Muscle layer of colon (tissue), 2 donors: ENCODE data around the gene OSBPL5.
A peak's percentile ranks its signal among the peaks of the same experiment; 100 is the strongest.

Experiments
- H3K27ac ChIP-seq: one replicate; pipeline ENCODE4 v1.7.0; 2013; ENCODE audit warnings: low read depth, mild to moderate bottlenecking, low read length, moderate library complexity
- H3K27me3 ChIP-seq, 2 donors: one replicate each; pipeline ENCODE4 v1.7.0; 2013; ENCODE audit warnings: low read length in 2 of 2, mild to moderate bottlenecking in 2 of 2; ENCODE audit not compliant: insufficient read depth in 2 of 2, control insufficient read depth in 1 of 2
- H3K36me3 ChIP-seq: one replicate; pipeline ENCODE4 v1.7.0; 2013; ENCODE audit warnings: mild to moderate bottlenecking, low read length; ENCODE audit not compliant: insufficient read depth
- H3K4me1 ChIP-seq: one replicate; pipeline ENCODE4 v1.7.0; 2013; ENCODE audit warnings: mild to moderate bottlenecking, low read length; ENCODE audit not compliant: insufficient read depth
- H3K4me3 ChIP-seq, 2 donors: one replicate each; pipeline ENCODE4 v1.7.0; 2013; ENCODE audit warnings: low read length in 2 of 2, low read depth in 1 of 2, mild to moderate bottlenecking in 1 of 2, moderate library complexity in 1 of 2
- H3K9ac ChIP-seq: one replicate; pipeline ENCODE4 v1.7.0; 2013; ENCODE audit warnings: low read length
- H3K9me3 ChIP-seq: one replicate; pipeline ENCODE4 v1.7.0; 2013; ENCODE audit warnings: mild to moderate bottlenecking, low read length
- donor health status: abdominal sarcoma.
- donor health status: Adenocarcinoma of cecum.

The OSBPL5 gene

GRCh38 chr11:3049430-3050243, 115.5 kb downstream of the OSBPL5 start:
- no peak overlapping the region for H3K4me3 ChIP-seq
- H3K27me3 ChIP-seq, result no peaks in the 10 kb centered on the region
- H3K36me3 ChIP-seq, result peaks cover 11% of the 10 kb centered on the region
- no peaks in the 10 kb centered on the region for H3K9me3 ChIP-seq
- peak overlapping the region; percentile 84 for H3K27ac ChIP-seq
- peaks cover 23% of the 10 kb centered on the region for H3K4me1 ChIP-seq
- H3K9ac ChIP-seq, result no peak overlapping the region

GRCh38 chr11:3047637-3048036, 117.5 kb downstream of the OSBPL5 start:
- Histone ChIP-seq H3K36me3 (peaks cover 11% of the 10 kb centered on the region), H3K4me1 (peaks cover 35% of the 10 kb centered on the region), H3K9ac (no peak overlapping the region), H3K27ac (no peak overlapping the region), H3K4me3 (no peak overlapping the region), H3K9me3 (no peaks in the 10 kb centered on the region), H3K27me3 (no peaks in the 10 kb centered on the region)

GRCh38 chr11:3046641-3047040, 118.5 kb downstream of the OSBPL5 start:
- Histone ChIP-seq H3K4me1 (peaks cover 41% of the 10 kb centered on the region), H3K9me3 (no peaks in the 10 kb centered on the region)

GRCh38 chr11:3046190-3046589, 118.9 kb downstream of the OSBPL5 start:
- H3K36me3 ChIP-seq, result peaks cover 11% of the 10 kb centered on the region
- H3K27me3 ChIP-seq, result no peaks in the 10 kb centered on the region
- no peak overlapping the region for H3K9ac ChIP-seq
- peaks cover 41% of the 10 kb centered on the region for H3K4me1 ChIP-seq
- no peak overlapping the region for H3K27ac ChIP-seq
- no peaks in the 10 kb centered on the region for H3K9me3 ChIP-seq
- H3K4me3 ChIP-seq, result no peak overlapping the region

More at GRCh38 chr11:3046641-3047040, 118.5 kb downstream of the OSBPL5 start:
- Histone ChIP-seq H3K9ac (no peak overlapping the region), H3K36me3 (peaks cover 12% of the 10 kb centered on the region), H3K4me3 (no peak overlapping the region), H3K27ac (no peak overlapping the region), H3K27me3 (no peaks in the 10 kb centered on the region)

- H3K4me3 ChIP-seq, result no peak overlapping the region
- H3K27ac ChIP-seq, result no peak overlapping the region
- H3K36me3 ChIP-seq, result peaks cover 11% of the 10 kb centered on the region
- H3K4me1 ChIP-seq, result peaks cover 31% of the 10 kb centered on the region
- no peak overlapping the region for H3K9ac ChIP-seq
- H3K9me3 ChIP-seq, result no peaks in the 10 kb centered on the region
- H3K27me3 ChIP-seq, result no peaks in the 10 kb centered on the region
These were observed 120.2 kb downstream of the OSBPL5 start for GRCh38 chr11:3044915-3045314.

GRCh38 chr11:3044004-3044403, 121.1 kb downstream of the OSBPL5 start:
- H3K4me3 ChIP-seq, result no peak overlapping the region
- H3K27ac ChIP-seq, result peak overlapping the region; percentile 57
- peak overlapping the region; percentile 9 for H3K9ac ChIP-seq
- H3K9me3 ChIP-seq, result no peaks in the 10 kb centered on the region
- H3K27me3 ChIP-seq, result no peaks in the 10 kb centered on the region
- H3K36me3 ChIP-seq, result peaks cover 19% of the 10 kb centered on the region
- H3K4me1 ChIP-seq, result peaks cover 24% of the 10 kb centered on the region

- H3K27me3 ChIP-seq, result no peaks in the 10 kb centered on the region
- H3K4me3 ChIP-seq, result no peak overlapping the region
- H3K9me3 ChIP-seq, result no peaks in the 10 kb centered on the region
- H3K4me1 ChIP-seq, result peaks cover 23% of the 10 kb centered on the region
- H3K36me3 ChIP-seq, result peaks cover 25% of the 10 kb centered on the region
- H3K27ac ChIP-seq, result peak overlapping the region; percentile 57
- H3K9ac ChIP-seq, result peak overlapping the region; percentile 9
These were observed 121.7 kb downstream of the OSBPL5 start for GRCh38 chr11:3043315-3043871.

GRCh38 chr11:3042496-3043314, 122.4 kb downstream of the OSBPL5 start:
- Histone ChIP-seq H3K36me3 (peaks cover 32% of the 10 kb centered on the region), H3K4me3 (no peak overlapping the region), H3K4me1 (peaks cover 23% of the 10 kb centered on the region), H3K27me3 (no peaks in the 10 kb centered on the region), H3K9ac (no peak overlapping the region), H3K27ac (peak overlapping the region; percentile 57), H3K9me3 (no peaks in the 10 kb centered on the region)

GRCh38 chr11:3041699-3042441, 123.2 kb downstream of the OSBPL5 start:
- no peak overlapping the region for H3K4me3 ChIP-seq
- H3K4me1 ChIP-seq, result peaks cover 23% of the 10 kb centered on the region
- H3K9me3 ChIP-seq, result no peaks in the 10 kb centered on the region
- H3K27ac ChIP-seq, result peak overlapping the region; percentile 7
- H3K27me3 ChIP-seq, result no peaks in the 10 kb centered on the region
- no peak overlapping the region for H3K9ac ChIP-seq
- peaks cover 33% of the 10 kb centered on the region for H3K36me3 ChIP-seq

- Histone ChIP-seq H3K27ac (no peak overlapping the region), H3K4me1 (peaks cover 23% of the 10 kb centered on the region), H3K27me3 (no peaks in the 10 kb centered on the region), H3K36me3 (peaks cover 43% of the 10 kb centered on the region), H3K9me3 (no peaks in the 10 kb centered on the region), H3K4me3 (no peak overlapping the region), H3K9ac (no peak overlapping the region)
These were observed 124.2 kb downstream of the OSBPL5 start for GRCh38 chr11:3040881-3041280.

GRCh38 chr11:3037945-3038271, 127.2 kb downstream of the OSBPL5 start:
- H3K9me3 ChIP-seq, result no peaks in the 10 kb centered on the region
- H3K9ac ChIP-seq, result no peak overlapping the region
- H3K27me3 ChIP-seq, result no peaks in the 10 kb centered on the region
- no peak overlapping the region for H3K27ac ChIP-seq
- H3K4me1 ChIP-seq, result peaks cover 9% of the 10 kb centered on the region
- H3K4me3 ChIP-seq, result no peak overlapping the region
- H3K36me3 ChIP-seq, result peaks cover 55% of the 10 kb centered on the region
